Endothelial cell of umbilical vein (primary cell): ENCODE data around the gene EPDR1.

ENCODE experiments used
- CTCF ChIP-seq, 2 donors: IDR thresholded peaks; 1 replicate in 1 of 2; 2 replicates in 1 of 2; pipeline ENCODE4 v1.5.1; 2011; ENCODE audit warnings: low read length in 2 of 2, mild to moderate bottlenecking in 2 of 2, moderate library complexity in 2 of 2, control low read depth in 1 of 2, inconsistent platforms in 1 of 2, low read depth in 1 of 2; ENCODE audit not compliant: insufficient read depth in 1 of 2; ENCODE audit errors: extremely low read depth in 1 of 2
- EZH2 ChIP-seq: IDR thresholded peaks from 2 replicates; pipeline ENCODE4 v1.6.1; 2012; ENCODE audit warnings: borderline replicate concordance, low read depth, mild to moderate bottlenecking, moderate library complexity, low read length, inconsistent platforms; ENCODE audit not compliant: severe bottlenecking
- MYC ChIP-seq: IDR thresholded peaks from one replicate; pipeline ENCODE4 v1.6.1; 2011; ENCODE audit warnings: mild to moderate bottlenecking, low read depth, low read length
- POLR2A ChIP-seq: IDR thresholded peaks from 2 replicates; pipeline ENCODE4 v1.6.1; 2012; ENCODE audit warnings: low read depth, mild to moderate bottlenecking, control low read depth, low read length
- POLR2AphosphoS5 ChIP-seq: IDR thresholded peaks from 2 replicates; pipeline ENCODE4 v1.6.1; 2012; ENCODE audit warnings: low read depth, mild to moderate bottlenecking, control low read depth, low read length, moderate library complexity; ENCODE audit not compliant: insufficient read depth

GRCh38 chr7:37930226-37930948 lies 9.9 kb downstream of the EPDR1 start:
- TF ChIP-seq CTCF (IDR thresholded peaks at IDR 0.05; ENCODE audit: extremely low read depth in 1 of 2, insufficient read depth in 1 of 2, low read depth in 1 of 2, low read length in 2 of 2) (no peak), POLR2A (no peak), POLR2AphosphoS5 (no peak), EZH2 (no peak), MYC (no peak)
